ENCODE data around the gene SNIP1. TPM values are rescaled to one million over a fixed set of nuclear protein-coding genes. Genes with fewer than 3 reads are reported as not detected.
"Not testable (repeated sequence)": the region's sequence is repeated elsewhere in the genome, so short reads cannot be mapped to it uniquely, and the experiment has no call there.

The SNIP1 gene
- total RNA-seq, 1 donor: 32.7 TPM

- no peaks in the 10 kb centered on the region for H3K27me3 ChIP-seq (ENCODE audit: insufficient read depth, low read length)
- no peaks in the 10 kb centered on the region for H3K4me1 ChIP-seq (ENCODE audit: insufficient read depth, low read length)
- H3K9me3 ChIP-seq (ENCODE audit: low read depth, low read length): no peaks in the 10 kb centered on the region
- H3K4me3 ChIP-seq (ENCODE audit: low read length): no peak overlapping the region
Observed at GRCh38 chr1:37564892-37565291, 10.8 kb upstream of the SNIP1 start.

- Histone ChIP-seq H3K27me3 (ENCODE audit: insufficient read depth, low read length) (no peaks in the 10 kb centered on the region), H3K9me3 (ENCODE audit: low read depth, low read length) (no peaks in the 10 kb centered on the region), H3K4me3 (ENCODE audit: low read length) (no peak overlapping the region), H3K4me1 (ENCODE audit: insufficient read depth, low read length) (no peaks in the 10 kb centered on the region)
Observed at GRCh38 chr1:37562984-37563383, 8.9 kb upstream of the SNIP1 start.

- no peak overlapping the region for H3K4me3 ChIP-seq (ENCODE audit: low read length)
- H3K9me3 ChIP-seq (ENCODE audit: low read depth, low read length): no peaks in the 10 kb centered on the region
- H3K4me1 ChIP-seq (ENCODE audit: insufficient read depth, low read length): peaks cover 2% of the 10 kb centered on the region
- H3K27me3 ChIP-seq (ENCODE audit: insufficient read depth, low read length): no peaks in the 10 kb centered on the region
Observed at GRCh38 chr1:37561133-37562132, 7.3 kb upstream of the SNIP1 start.

- H3K9me3 ChIP-seq (ENCODE audit: low read depth, low read length): no peaks in the 10 kb centered on the region
- no peaks in the 10 kb centered on the region for H3K27me3 ChIP-seq (ENCODE audit: insufficient read depth, low read length)
- H3K4me1 ChIP-seq (ENCODE audit: insufficient read depth, low read length): peaks cover 5% of the 10 kb centered on the region
- H3K4me3 ChIP-seq (ENCODE audit: low read length): no peak overlapping the region
Observed at GRCh38 chr1:37560401-37561132, 6.5 kb upstream of the SNIP1 start.

- H3K4me1 ChIP-seq (ENCODE audit: insufficient read depth, low read length); H3K4me3 ChIP-seq (ENCODE audit: low read length); H3K27me3 ChIP-seq (ENCODE audit: insufficient read depth, low read length); H3K9me3 ChIP-seq (ENCODE audit: low read depth, low read length): not testable (repeated sequence)
Observed at GRCh38 chr1:37559957-37560379, 5.9 kb upstream of the SNIP1 start.

GRCh38 chr1:37559080-37559479, 5.0 kb upstream of the SNIP1 start:
- H3K4me1 ChIP-seq (ENCODE audit: insufficient read depth, low read length): peaks cover 8% of the 10 kb centered on the region
- no peaks in the 10 kb centered on the region for H3K27me3 ChIP-seq (ENCODE audit: insufficient read depth, low read length)
- H3K9me3 ChIP-seq (ENCODE audit: low read depth, low read length): no peaks in the 10 kb centered on the region
- H3K4me3 ChIP-seq (ENCODE audit: low read length): no peak overlapping the region

GRCh38 chr1:37558411-37558810, 4.3 kb upstream of the SNIP1 start:
- Histone ChIP-seq H3K9me3 (ENCODE audit: low read depth, low read length) (no peaks in the 10 kb centered on the region), H3K4me1 (ENCODE audit: insufficient read depth, low read length) (peaks cover 11% of the 10 kb centered on the region), H3K4me3 (ENCODE audit: low read length) (no peak overlapping the region), H3K27me3 (ENCODE audit: insufficient read depth, low read length) (no peaks in the 10 kb centered on the region)

- Histone ChIP-seq H3K9me3 (ENCODE audit: low read depth, low read length) (no peaks in the 10 kb centered on the region), H3K27me3 (ENCODE audit: insufficient read depth, low read length) (no peaks in the 10 kb centered on the region), H3K4me3 (ENCODE audit: low read length) (no peak overlapping the region), H3K4me1 (ENCODE audit: insufficient read depth, low read length) (peaks cover 21% of the 10 kb centered on the region)
Observed at GRCh38 chr1:37557402-37557801, 3.3 kb upstream of the SNIP1 start.

- H3K9me3 ChIP-seq (ENCODE audit: low read depth, low read length): no peaks in the 10 kb centered on the region
- no peak within 1 kb of the TSS for H3K4me3 ChIP-seq (ENCODE audit: low read length)
- no peaks in the 10 kb centered on the region for H3K27me3 ChIP-seq (ENCODE audit: insufficient read depth, low read length)
- H3K4me1 ChIP-seq (ENCODE audit: insufficient read depth, low read length): peaks cover 23% of the 10 kb centered on the region
Observed at GRCh38 chr1:37556712-37557196, 2.7 kb upstream of the SNIP1 start, which contains the start of gene DNALI1. DNALI1 (plus strand) TSS chr1:37556940; CDS start chr1:37556995, 55 bp downstream.

GRCh38 chr1:37553598-37553926, 531 bp downstream of the SNIP1 start:
- Histone ChIP-seq H3K4me3 (ENCODE audit: low read length) (peak overlapping the region; percentile 95), H3K4me1 (ENCODE audit: insufficient read depth, low read length) (peaks cover 28% of the 10 kb centered on the region), H3K9me3 (ENCODE audit: low read depth, low read length) (no peaks in the 10 kb centered on the region), H3K27me3 (ENCODE audit: insufficient read depth, low read length) (no peaks in the 10 kb centered on the region)

GRCh38 chr1:37549341-37549740, 4.8 kb downstream of the SNIP1 start:
- Histone ChIP-seq H3K9me3 (ENCODE audit: low read depth, low read length) (no peaks in the 10 kb centered on the region), H3K4me3 (ENCODE audit: low read length) (no peak overlapping the region), H3K4me1 (ENCODE audit: insufficient read depth, low read length) (peaks cover 21% of the 10 kb centered on the region), H3K27me3 (ENCODE audit: insufficient read depth, low read length) (no peaks in the 10 kb centered on the region)

GRCh38 chr1:37545019-37545418, 9.1 kb downstream of the SNIP1 start:
- H3K9me3 ChIP-seq (ENCODE audit: low read depth, low read length): no peaks in the 10 kb centered on the region
- no peaks in the 10 kb centered on the region for H3K27me3 ChIP-seq (ENCODE audit: insufficient read depth, low read length)
- H3K4me1 ChIP-seq (ENCODE audit: insufficient read depth, low read length): peaks cover under 1% of the 10 kb centered on the region
- H3K4me3 ChIP-seq (ENCODE audit: low read length): no peak overlapping the region

GRCh38 chr1:37544530-37544929, 9.6 kb downstream of the SNIP1 start:
- Histone ChIP-seq H3K4me1 (ENCODE audit: insufficient read depth, low read length) (no peaks in the 10 kb centered on the region), H3K4me3 (ENCODE audit: low read length) (no peak overlapping the region), H3K9me3 (ENCODE audit: low read depth, low read length) (no peaks in the 10 kb centered on the region)

GRCh38 chr1:37540036-37540785, 13.9 kb downstream of the SNIP1 start:
- Histone ChIP-seq H3K9me3 (ENCODE audit: low read depth, low read length) (no peaks in the 10 kb centered on the region), H3K4me3 (ENCODE audit: low read length) (no peak overlapping the region), H3K4me1 (ENCODE audit: insufficient read depth, low read length) (no peaks in the 10 kb centered on the region), H3K27me3 (ENCODE audit: insufficient read depth, low read length) (no peaks in the 10 kb centered on the region)

More at GRCh38 chr1:37544530-37544929, 9.6 kb downstream of the SNIP1 start:
- no peaks in the 10 kb centered on the region for H3K27me3 ChIP-seq (ENCODE audit: insufficient read depth, low read length)

- H3K4me3 ChIP-seq (ENCODE audit: low read length); H3K9me3 ChIP-seq (ENCODE audit: low read depth, low read length); H3K4me1 ChIP-seq (ENCODE audit: insufficient read depth, low read length); H3K27me3 ChIP-seq (ENCODE audit: insufficient read depth, low read length): not testable (repeated sequence)
Observed at GRCh38 chr1:37539154-37539553, 14.9 kb downstream of the SNIP1 start.

Measured in mononuclear cell (primary cell).